Ascending aorta (tissue), 2 donors: ENCODE data around the gene WWP2. TPM values are rescaled to one million over a fixed set of nuclear protein-coding genes. Genes with fewer than 3 reads are reported as not detected.

Experiments
- DNase-seq, 2 donors: peaks; one replicate each; pipeline ENCODE4 v3.0.0-alpha.2; 2019; ENCODE audit warnings: low spot score in 2 of 2
- H3K27ac ChIP-seq, 2 donors: fragments of 200-600 bp; sonication (generic); one replicate each; pipeline ENCODE4 v1.5.1; 2016 to 2017; ENCODE audit warnings: mild to moderate bottlenecking in 1 of 2
- H3K27me3 ChIP-seq: fragments of 200-600 bp; sonication (generic); one replicate; pipeline ENCODE4 v1.5.1; 2017
- H3K36me3 ChIP-seq, 2 donors: fragments of 200-600 bp; sonication (generic); one replicate each; pipeline ENCODE4 v1.5.1; 2016
- H3K4me1 ChIP-seq, 2 donors: fragments of 200-600 bp; sonication (generic); one replicate each; pipeline ENCODE4 v1.5.1; 2016 to 2017; ENCODE audit warnings: mild to moderate bottlenecking in 1 of 2
- H3K4me3 ChIP-seq, 2 donors: fragments of 200-600 bp; sonication (generic); one replicate each; pipeline ENCODE4 v1.5.1; 2016 to 2017; ENCODE audit warnings: mild to moderate bottlenecking in 1 of 2
- H3K9me3 ChIP-seq, 2 donors: fragments of 200-600 bp; sonication (generic); one replicate each; pipeline ENCODE4 v1.5.1; 2016
- intact Hi-C: fragments of 100-400 bp; cut with DNase I; formaldehyde crosslinking; loops from one replicate; pipeline ENCODE4 v1.15.1; 2023
- total RNA-seq: library from RNA; depleted of rRNA; stranded (reverse); fragments of >200 nt; gene quantifications from one replicate; pipeline ENCODE4 v1.1.0, GENCODE V29; 2016
- TF ChIP-seq, protein P1 (sequence below), 3 experiments: fragments of 200-600 bp in 2 of 3; fragments of 450-650 bp in 1 of 3; sonication (generic) in 2 of 3; IDR thresholded peaks; one replicate each; pipeline ENCODE4 v1.5.1; 2016 to 2019; ENCODE audit warnings: antibody characterized with exemption in 3 of 3, mild to moderate bottlenecking in 1 of 3, moderate library complexity in 1 of 3

The WWP2 gene
- total RNA-seq, 1 donor from 2014 or later, result 71.2 TPM

DNA sequence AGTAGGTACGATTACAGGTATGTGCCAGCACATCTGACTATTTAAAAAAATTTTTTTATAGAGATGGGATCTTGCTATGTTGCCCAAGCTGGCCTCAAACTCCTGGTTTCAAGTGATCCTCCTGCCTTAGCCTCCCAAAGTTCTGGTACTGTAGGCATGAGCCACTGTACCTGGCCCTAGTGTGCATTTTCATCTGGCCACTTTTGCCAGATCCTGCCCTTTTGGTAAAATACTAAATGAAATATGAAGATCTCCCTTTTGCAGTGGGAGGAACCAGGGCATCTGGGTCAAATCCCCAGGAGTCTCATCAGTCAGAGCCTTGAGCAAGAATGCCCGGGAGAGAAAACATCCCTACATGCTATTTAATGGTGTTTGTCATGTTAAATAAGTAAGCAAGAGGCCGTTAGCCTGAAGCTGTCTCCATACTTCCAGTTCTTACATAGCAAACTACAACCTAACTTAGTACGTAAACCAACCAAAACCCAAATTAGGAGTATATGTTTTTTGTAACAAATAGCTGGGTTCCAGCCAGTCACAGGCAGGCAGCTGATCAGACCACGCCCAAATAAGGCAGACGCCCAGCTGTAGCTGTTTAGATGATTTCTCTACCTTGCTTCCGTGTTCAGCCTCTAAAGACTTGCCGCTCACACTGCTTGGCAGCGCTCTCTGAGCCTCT is 142.5 kb downstream of the WWP2 start:
- H3K27me3 ChIP-seq, result no peaks in the 10 kb centered on the region
- no peak overlapping the region for H3K4me3 ChIP-seq
- H3K4me1 ChIP-seq, result peaks cover 0 to 2% of the 10 kb centered on the region in 2 donors
- peaks cover 0 to 11% of the 10 kb centered on the region in 2 donors for H3K36me3 ChIP-seq
- TF ChIP-seq, protein P1, sequence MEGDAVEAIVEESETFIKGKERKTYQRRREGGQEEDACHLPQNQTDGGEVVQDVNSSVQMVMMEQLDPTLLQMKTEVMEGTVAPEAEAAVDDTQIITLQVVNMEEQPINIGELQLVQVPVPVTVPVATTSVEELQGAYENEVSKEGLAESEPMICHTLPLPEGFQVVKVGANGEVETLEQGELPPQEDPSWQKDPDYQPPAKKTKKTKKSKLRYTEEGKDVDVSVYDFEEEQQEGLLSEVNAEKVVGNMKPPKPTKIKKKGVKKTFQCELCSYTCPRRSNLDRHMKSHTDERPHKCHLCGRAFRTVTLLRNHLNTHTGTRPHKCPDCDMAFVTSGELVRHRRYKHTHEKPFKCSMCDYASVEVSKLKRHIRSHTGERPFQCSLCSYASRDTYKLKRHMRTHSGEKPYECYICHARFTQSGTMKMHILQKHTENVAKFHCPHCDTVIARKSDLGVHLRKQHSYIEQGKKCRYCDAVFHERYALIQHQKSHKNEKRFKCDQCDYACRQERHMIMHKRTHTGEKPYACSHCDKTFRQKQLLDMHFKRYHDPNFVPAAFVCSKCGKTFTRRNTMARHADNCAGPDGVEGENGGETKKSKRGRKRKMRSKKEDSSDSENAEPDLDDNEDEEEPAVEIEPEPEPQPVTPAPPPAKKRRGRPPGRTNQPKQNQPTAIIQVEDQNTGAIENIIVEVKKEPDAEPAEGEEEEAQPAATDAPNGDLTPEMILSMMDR (IDR thresholded peaks at IDR 0.05), result no peak
- intact Hi-C loops, result no loop called here
- H3K27ac ChIP-seq, result no peak overlapping the region
- H3K9me3 ChIP-seq, result no peaks in the 10 kb centered on the region
- no peak for DNase-seq

DNA sequence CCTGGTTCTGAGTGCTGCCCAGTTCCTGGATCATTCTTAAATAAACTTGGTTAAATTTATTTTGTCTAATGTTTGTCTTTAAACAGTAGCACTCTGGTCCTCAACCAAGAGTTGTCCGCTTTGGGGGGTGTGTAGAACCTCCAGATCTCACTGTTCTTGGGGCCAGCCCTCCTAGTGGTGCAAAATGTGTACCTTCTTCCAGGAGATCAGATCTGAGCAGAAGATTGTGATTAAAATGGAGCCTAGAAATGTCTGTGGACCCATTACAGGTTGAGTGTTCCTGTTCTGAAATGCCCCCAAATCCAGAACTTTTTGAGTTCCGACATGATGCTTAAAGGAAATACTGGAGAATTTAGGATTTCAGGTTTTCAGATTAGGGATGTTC is 143.0 kb downstream of the WWP2 start:
- Histone ChIP-seq H3K4me3 (no peak overlapping the region), H3K36me3 (peaks cover 0 to 11% of the 10 kb centered on the region in 2 donors), H3K27ac (no peak overlapping the region), H3K4me1 (peaks cover 0 to 2% of the 10 kb centered on the region in 2 donors), H3K9me3 (no peaks in the 10 kb centered on the region), H3K27me3 (no peaks in the 10 kb centered on the region)
- DNase-seq, result no peak
- TF ChIP-seq, protein P1 (IDR thresholded peaks at IDR 0.05), result no peak
- intact Hi-C loops, result no loop called here

DNA sequence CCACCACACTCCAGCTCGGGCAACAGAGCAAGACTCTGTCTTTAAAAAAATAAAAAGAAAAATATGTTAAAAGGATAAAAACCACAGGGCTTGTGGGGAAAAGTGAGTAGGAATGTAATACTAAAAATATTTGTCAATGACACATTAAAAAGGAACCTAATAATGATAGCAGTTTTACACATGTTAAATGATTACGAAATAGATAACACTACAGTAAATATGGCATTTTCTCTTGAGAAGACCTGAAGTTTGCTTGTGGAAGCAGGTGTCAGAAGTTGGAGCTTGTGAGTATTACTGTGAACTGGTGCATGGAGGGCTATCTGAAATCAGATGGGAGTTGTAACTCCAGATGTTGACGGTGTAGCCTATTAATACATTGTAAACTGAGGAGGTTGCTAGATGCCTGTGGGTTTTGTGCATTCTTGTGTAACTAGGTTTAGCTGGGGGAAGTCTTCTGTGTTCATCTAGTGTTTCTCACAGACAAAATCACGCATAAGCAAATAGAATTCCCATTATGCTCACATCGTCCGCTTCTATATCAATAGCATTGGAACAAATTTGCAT is 144.8 kb downstream of the WWP2 start:
- TF ChIP-seq, protein P1 (IDR thresholded peaks at IDR 0.05), result no peak
- no peaks in the 10 kb centered on the region for H3K9me3 ChIP-seq
- H3K4me3 ChIP-seq, result no peak overlapping the region
- no peak for DNase-seq
- peaks cover 0 to 2% of the 10 kb centered on the region in 2 donors for H3K4me1 ChIP-seq
- H3K27me3 ChIP-seq, result no peaks in the 10 kb centered on the region
- no peak overlapping the region for H3K27ac ChIP-seq
- H3K36me3 ChIP-seq, result peaks cover 3 to 18% of the 10 kb centered on the region in 2 donors
- intact Hi-C loops, result no loop called here

DNA sequence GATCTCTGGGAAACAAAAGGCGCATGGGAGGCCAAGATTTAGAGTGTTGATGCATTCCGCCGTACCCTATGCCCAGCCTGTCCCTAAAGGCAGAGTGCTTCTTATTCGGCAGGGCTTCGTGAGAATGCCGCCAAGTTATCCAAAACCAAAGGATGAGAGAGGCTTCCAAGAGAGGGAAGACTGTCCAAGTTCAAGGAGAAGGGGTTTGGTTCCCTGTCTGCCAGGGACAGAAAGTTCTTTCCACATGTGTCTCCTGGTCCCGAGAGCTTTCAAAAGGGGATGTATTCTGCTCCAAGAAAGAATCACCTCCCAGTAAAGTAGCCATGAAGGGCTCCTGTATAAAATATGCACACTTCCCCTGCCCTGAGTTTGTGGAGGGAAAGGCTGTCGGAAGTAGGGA is 146.9 kb downstream of the WWP2 start:
- Histone ChIP-seq H3K27ac (no peak overlapping the region), H3K4me1 (no peaks in the 10 kb centered on the region), H3K27me3 (no peaks in the 10 kb centered on the region), H3K9me3 (no peaks in the 10 kb centered on the region), H3K4me3 (no peak overlapping the region), H3K36me3 (peaks cover 3 to 18% of the 10 kb centered on the region in 2 donors)
- intact Hi-C loops, result no loop called here
- TF ChIP-seq, protein P1 (IDR thresholded peaks at IDR 0.05), result no peak
- no peak for DNase-seq

DNA sequence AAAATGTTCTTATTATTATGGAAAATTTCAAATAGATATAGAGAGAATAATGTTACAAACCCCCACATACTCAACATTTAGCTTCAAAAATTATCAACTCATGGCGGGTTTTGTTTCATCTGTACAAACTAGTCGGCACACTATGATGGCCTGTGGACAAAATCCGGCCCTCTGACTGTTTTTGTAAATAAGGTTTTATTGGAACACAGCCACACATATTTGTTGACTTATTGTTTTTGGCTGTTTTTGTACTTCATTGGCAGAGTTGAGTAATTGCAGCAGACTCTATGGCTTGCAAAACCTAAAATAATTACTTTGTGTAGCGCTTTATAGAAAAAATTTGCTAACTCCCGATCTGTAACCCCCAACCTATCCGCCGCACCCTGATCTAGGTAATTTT is 147.6 kb downstream of the WWP2 start:
- DNase-seq, result no peak
- peaks cover 3 to 18% of the 10 kb centered on the region in 2 donors for H3K36me3 ChIP-seq
- TF ChIP-seq, protein P1 (IDR thresholded peaks at IDR 0.05), result no peak
- no peaks in the 10 kb centered on the region for H3K4me1 ChIP-seq
- H3K27ac ChIP-seq, result no peak overlapping the region
- no peaks in the 10 kb centered on the region for H3K9me3 ChIP-seq
- no peaks in the 10 kb centered on the region for H3K27me3 ChIP-seq
- H3K4me3 ChIP-seq, result no peak overlapping the region
- intact Hi-C loops, result no loop called here
